GM19035 (cell line): ENCODE data around the gene SETD2.
"Not testable (repeated sequence)": the region's sequence is repeated elsewhere in the genome, so short reads cannot be mapped to it uniquely, and the experiment has no call there.

Source experiments
- ATAC-seq: cut with Tn5 transposase; IDR thresholded peaks from one replicate; pipeline ENCODE4 v1.9.1; 2021; ENCODE audit not compliant: unreplicated experiment

The SETD2 gene

GRCh38 chr3:47041114-47041513 is 122.8 kb downstream of the SETD2 start:
- ATAC-seq, result no peak

GRCh38 chr3:47037302-47037701 is 126.6 kb downstream of the SETD2 start:
- ATAC-seq, result not testable (repeated sequence)

- no peak for ATAC-seq
These were observed 127.8 kb downstream of the SETD2 start for GRCh38 chr3:47036145-47036544.

- no peak for ATAC-seq
These were observed 128.3 kb downstream of the SETD2 start for GRCh38 chr3:47035645-47036044.

GRCh38 chr3:47034868-47035489 is 128.9 kb downstream of the SETD2 start:
- no peak for ATAC-seq

- not testable (repeated sequence) for ATAC-seq
These were observed 132.9 kb downstream of the SETD2 start for GRCh38 chr3:47031041-47031440.

- ATAC-seq, result no peak
These were observed 135.2 kb downstream of the SETD2 start for GRCh38 chr3:47028667-47029066.

- ATAC-seq, result no peak
These were observed 135.8 kb downstream of the SETD2 start for GRCh38 chr3:47028146-47028545.

GRCh38 chr3:47026432-47026831 is 137.5 kb downstream of the SETD2 start:
- not testable (repeated sequence) for ATAC-seq

GRCh38 chr3:47024932-47025331 is 139.0 kb downstream of the SETD2 start:
- ATAC-seq, result no peak

- no peak for ATAC-seq
These were observed 141.3 kb downstream of the SETD2 start for GRCh38 chr3:47022641-47023071.

GRCh38 chr3:47020311-47020710 is 143.6 kb downstream of the SETD2 start:
- ATAC-seq, result no peak

GRCh38 chr3:47019201-47019600 is 144.7 kb downstream of the SETD2 start:
- no peak for ATAC-seq

- ATAC-seq, result no peak
These were observed 145.7 kb downstream of the SETD2 start for GRCh38 chr3:47018269-47018611.

GRCh38 chr3:47017504-47018268 is 146.2 kb downstream of the SETD2 start:
- ATAC-seq, result no peak

- no peak for ATAC-seq
These were observed 146.9 kb downstream of the SETD2 start for GRCh38 chr3:47016934-47017435.

- ATAC-seq, result no peak
These were observed 147.6 kb downstream of the SETD2 start for GRCh38 chr3:47016086-47016933.

GRCh38 chr3:47015151-47015550 is 148.8 kb downstream of the SETD2 start:
- ATAC-seq, result no peak

GRCh38 chr3:47014036-47014435 is 149.9 kb downstream of the SETD2 start:
- ATAC-seq, result no peak

GRCh38 chr3:47013231-47013630 is 150.7 kb downstream of the SETD2 start:
- ATAC-seq, result no peak
